ENCODE results near the gene FMNL2.
"Not testable (repeated sequence)": the region's sequence is repeated elsewhere in the genome, so short reads cannot be mapped to it uniquely, and the experiment has no call there.

Gene FMNL2

GRCh38 chr2:152499896-152500735, 165.1 kb downstream of the FMNL2 start:
- DNase-seq, result peak; percentile 45

- no peak for DNase-seq
Measured at GRCh38 chr2:152500772-152501171, 165.8 kb downstream of the FMNL2 start.

GRCh38 chr2:152501666-152502065, 166.7 kb downstream of the FMNL2 start:
- no peak for DNase-seq

DNA sequence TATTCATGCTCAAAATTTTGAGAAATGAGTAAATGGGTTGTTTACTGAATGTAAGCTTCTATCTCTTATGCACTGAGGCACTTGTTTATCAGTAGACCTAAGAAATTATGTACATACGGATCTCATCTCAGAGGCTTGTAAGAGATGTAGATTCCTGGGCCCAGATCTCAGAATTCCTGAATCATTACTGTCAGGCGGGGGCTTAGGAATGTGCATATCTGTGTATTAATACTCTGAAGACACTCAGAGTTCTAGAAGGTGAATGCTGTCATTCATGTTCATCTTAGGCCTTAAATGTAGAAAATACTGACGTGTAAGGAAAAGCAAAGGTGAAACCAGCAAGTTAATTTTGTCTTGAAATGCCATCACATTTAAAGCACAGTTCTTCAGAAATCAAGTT, 169.6 kb downstream of the FMNL2 start:
- no peak for DNase-seq

- no peak for DNase-seq
Measured at GRCh38 chr2:152505495-152505906, 170.5 kb downstream of the FMNL2 start.

GRCh38 chr2:152506843-152507242, 171.9 kb downstream of the FMNL2 start:
- DNase-seq, result no peak

- DNase-seq, result no peak
Measured at GRCh38 chr2:152507907-152508306, 172.9 kb downstream of the FMNL2 start.

GRCh38 chr2:152508446-152508845, 173.5 kb downstream of the FMNL2 start:
- DNase-seq, result no peak

DNA sequence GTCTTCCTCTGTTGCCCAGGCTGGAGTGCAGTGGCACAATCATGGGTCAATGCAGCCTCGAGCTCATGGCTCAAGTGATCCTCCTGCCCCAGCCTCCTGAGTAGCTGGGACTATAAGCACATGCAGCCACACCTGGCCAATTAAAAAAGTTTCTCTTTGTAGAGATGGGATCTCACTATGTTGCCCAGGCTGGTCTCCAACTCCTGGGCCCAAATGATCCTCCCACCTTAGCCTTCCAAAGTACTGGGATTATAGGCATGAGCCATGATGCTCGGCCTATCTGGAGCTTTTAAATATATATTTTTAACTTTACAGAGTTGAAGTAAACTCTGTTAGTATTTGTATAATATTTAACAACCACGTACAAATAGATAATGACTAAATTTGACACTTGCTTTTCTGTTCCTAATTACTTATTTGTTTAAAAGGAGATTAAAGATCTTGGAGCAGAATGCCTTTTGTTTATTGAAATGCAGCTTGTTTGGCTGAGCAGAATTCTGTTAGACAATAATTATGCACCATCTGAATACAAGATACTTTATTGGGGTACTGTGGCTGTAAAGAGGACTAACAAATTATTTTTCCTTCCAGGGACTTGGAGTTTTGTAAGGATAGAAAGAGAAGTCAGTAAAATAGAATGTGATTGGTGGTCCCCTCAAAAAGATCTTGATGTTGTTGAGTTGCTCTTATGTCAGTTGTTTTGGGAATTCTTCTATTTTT, 175.0 kb downstream of the FMNL2 start:
- no peak for DNase-seq

DNA sequence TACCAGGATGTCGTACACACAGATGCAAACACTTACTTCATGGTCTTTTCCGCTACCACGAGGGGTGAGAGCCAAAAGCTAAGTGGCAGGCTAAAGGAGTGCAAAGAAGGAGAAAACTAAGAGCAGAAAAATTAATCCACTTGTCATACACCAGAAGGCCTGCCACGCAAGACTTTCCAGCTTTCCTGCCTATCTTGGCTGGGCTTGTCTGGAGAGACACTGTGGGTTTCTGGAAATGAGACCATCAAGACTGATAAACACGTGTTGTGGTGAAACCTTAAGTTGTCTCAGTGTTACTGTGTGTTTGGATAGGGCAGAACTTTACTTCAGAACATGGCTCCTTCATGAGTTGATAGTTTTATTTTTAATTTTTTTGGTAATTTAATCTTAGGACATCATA, 175.6 kb downstream of the FMNL2 start:
- no peak for DNase-seq

DNA sequence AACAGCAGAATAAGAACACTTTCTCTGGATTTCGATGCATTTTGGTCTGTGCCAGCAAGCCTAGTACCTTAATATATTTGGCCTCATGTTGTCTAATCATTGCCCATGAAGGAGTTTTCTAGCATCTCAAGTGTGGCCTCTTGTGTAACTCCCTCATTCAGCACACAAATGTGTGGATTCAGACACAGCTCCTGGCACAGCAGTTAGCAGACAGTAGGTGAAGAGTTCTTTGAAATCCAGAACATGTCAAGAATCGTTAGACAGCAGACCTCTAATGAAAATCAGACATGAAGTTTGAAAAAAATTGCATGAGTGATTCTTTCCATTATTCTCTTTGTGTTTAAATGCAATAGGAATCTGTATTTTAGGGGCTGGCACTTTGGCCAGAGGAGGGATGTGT, 177.0 kb downstream of the FMNL2 start:
- no peak for DNase-seq

DNA sequence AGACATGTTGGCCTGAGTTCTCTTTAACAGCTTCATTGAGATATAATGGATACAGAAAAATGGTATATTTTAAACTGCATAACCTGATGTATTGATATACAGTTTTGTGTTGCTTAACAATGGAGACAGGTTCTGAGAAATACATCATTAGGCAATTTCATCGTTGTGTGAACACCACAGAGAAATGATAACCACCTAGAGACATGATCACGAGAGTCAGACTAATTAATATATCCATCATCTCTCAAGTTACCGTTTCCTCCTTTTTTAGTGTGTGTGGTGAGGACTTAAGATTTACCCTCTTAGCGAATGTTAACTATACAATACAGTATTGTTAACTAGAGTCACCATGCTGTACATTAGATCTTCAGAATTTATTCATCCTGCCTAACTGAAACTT, 178.1 kb downstream of the FMNL2 start:
- no peak for DNase-seq

DNA sequence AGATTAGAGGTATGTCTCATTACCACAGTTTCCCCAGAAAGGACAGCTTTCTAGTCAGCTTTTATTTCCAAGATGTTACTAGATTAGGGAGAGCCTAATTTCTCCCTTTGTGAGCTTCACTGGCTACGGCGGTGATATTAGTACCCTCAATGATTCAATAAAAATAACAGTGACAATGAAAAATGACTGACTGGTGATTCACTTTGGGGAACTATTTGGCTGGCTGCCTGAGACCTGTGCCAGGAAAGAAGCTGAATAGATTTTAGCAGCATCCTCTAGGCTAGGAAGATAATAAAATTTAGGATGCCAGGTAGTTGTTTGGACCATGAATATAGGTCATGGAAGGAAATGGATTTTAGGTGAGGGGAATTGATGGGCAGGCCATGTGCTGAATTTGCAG, 178.7 kb downstream of the FMNL2 start:
- no peak for DNase-seq

DNA sequence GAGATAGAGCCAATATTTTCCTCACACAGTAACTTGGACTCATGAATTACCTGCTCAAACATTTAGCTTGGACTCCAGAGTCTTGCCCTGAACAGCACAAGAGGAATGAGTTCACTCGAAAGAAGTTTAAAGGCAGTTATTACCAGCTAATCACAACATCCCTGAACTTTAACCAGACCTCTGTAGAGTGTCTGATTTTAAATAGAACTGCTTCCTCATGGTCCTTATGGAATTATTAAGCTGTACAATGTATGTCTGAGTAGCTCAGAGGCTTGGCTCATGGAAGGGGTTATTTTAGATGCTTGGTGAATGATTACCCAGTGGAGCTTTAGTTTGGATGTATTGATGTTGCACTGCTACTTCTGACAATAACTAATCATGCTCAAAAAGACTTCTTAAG, 183.1 kb downstream of the FMNL2 start:
- no peak for DNase-seq

- DNase-seq, result no peak
Measured at GRCh38 chr2:152518641-152519580, 183.9 kb downstream of the FMNL2 start.

GRCh38 chr2:152519581-152519952, 184.6 kb downstream of the FMNL2 start:
- no peak for DNase-seq

- DNase-seq, result no peak
Measured at GRCh38 chr2:152520759-152521158, 185.8 kb downstream of the FMNL2 start.

- not testable (repeated sequence) for DNase-seq
Measured at GRCh38 chr2:152522446-152522845, 187.5 kb downstream of the FMNL2 start.

GRCh38 chr2:152523091-152523490, 188.1 kb downstream of the FMNL2 start:
- no peak for DNase-seq

DNA sequence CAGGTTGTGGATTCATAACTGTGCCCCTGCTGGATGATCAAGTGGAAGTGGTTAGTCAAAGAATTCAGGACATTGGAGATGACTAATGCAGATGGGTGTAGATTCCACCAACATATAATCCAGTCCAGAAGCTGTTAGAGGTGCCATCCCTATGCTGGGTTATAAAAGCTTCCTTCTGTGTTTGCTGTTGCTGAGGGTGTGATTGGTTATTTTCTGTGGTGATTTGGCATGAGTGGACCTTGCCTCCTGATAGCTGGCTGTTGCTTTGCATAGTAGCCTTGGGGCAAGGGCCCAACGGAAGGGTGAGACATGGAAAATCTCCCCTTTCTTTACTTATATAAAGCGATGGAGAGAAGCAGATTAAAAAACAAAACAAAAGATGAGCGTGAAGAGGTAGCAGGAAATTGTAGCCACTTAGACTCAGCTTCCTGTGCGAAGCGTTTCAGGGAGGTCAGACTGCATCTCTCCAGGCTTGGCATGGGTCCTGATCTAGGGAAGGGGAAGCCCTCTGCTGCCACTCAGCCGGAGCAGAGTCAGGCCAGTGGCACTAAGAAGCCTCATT, 190.4 kb downstream of the FMNL2 start:
- DNase-seq, result no peak

DNA sequence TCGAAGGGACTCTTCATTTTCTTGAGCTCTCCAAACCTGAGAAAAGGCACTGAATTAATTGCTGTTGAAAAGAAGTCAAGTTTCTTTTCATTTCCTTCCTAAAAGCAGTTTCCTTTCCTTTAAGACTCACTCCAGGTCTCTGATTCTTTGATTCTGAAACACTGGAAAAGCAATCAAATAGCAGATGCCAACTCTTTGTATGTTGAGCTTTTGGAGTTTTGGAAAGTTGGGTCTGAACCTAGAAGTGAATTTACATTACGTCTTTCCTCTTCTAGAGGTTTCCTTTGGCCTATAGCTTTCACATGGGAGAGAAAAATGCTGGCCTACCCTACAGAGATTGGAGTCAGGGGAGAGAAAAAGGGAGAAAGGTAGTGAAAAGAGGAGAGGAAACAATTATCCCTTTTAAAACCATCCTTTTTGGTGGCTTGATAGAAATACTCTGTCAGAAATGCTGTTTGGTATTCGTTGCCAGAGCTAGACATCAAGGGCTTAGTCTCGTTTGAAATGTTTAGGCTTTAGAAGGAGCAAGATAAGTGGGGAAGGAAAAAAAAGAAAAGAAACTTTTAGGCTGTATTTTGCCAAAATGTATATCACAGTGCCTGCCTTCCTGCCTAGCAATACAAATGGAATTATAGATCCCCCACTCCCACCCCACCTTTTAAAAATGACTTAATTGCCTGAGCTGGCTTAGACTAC, 194.6 kb downstream of the FMNL2 start:
- DNase-seq, result no peak

DNA sequence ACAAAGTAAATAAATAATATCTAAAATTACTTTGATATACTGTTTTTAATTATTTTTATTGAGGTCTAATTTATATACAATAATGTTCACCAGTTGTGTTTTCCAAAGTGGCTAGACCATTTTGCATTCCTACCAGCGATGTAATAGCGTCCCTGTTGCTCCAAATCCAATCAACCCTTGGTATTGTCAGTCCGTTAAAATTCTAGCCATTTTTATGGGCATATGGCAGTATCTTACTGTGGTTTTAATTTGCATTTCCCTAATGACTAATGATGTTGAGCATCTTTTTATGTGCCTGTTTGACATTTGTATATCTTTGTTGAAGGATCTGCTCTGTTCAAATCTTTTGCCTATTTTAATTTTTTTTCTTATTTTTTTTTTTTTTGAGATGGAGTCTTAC, 197.3 kb downstream of the FMNL2 start:
- no peak for DNase-seq
